Endothelial cell of umbilical vein (primary cell): ENCODE measurements around the gene MROH2A. TPM values are rescaled to one million over a fixed set of nuclear protein-coding genes. Genes with fewer than 3 reads are reported as not detected.

ENCODE experiments used
- BruUV-seq: library from RNA; stranded (reverse); fragments of 400-500 nt; replicated peaks from 2 replicates; lab custom pipeline; 2021; lab: Mats Ljungman, UMichigan
- CTCF ChIA-PET: fragments of 300-600, 350-600 bp; sonication (Branson Sonifier 250); formaldehyde crosslinking; loops from one replicate; lab custom pipeline; 2021; ENCODE audit warnings: antibody characterized with exemption, inconsistent platforms; lab: Charles Lee
- POLR2A ChIA-PET: fragments of 300-600, 350-600 bp; sonication (Branson Sonifier 250); formaldehyde crosslinking; loops from one replicate; lab custom pipeline; 2021; ENCODE audit warnings: antibody characterized with exemption, inconsistent platforms; lab: Charles Lee
- DNase-seq: peaks from one replicate; pipeline ENCODE4 v3.0.0-alpha.2; 2011; ENCODE audit warnings: low read depth, low spot score
- FAIRE-seq: peaks from 2 replicates; lab custom pipeline; 2011; peaks lifted over from hg19 to GRCh38; lab: Jason Lieb, UNC
- H2AFZ ChIP-seq: 2 replicates; pipeline ENCODE4 v1.6.0; 2012; ENCODE audit warnings: low read depth, low read length, control low read depth, inconsistent platforms
- H3K27ac ChIP-seq: 2 replicates; pipeline ENCODE4 v1.5.1; 2011; ENCODE audit warnings: low read depth, mild to moderate bottlenecking, control low read depth, low read length, moderate library complexity; ENCODE audit not compliant: insufficient read depth
- H3K27me3 ChIP-seq, 2 experiments: 2 replicates each; pipeline versions ENCODE4 v1.6.0 to v1.6.1; 2011; ENCODE audit warnings: low read length in 2 of 2, mixed read lengths in 1 of 2; ENCODE audit not compliant: control insufficient read depth in 2 of 2, insufficient read depth in 2 of 2
- H3K36me3 ChIP-seq, 2 experiments: 2 replicates in 1 of 2; 3 replicates in 1 of 2; pipeline ENCODE4 v1.5.1; 2011; ENCODE audit warnings: low read length in 2 of 2, mild to moderate bottlenecking in 1 of 2, moderate library complexity in 1 of 2; ENCODE audit not compliant: control insufficient read depth in 2 of 2, insufficient read depth in 2 of 2; ENCODE audit errors: extremely low read depth in 1 of 2
- H3K4me1 ChIP-seq: 3 replicates; pipeline ENCODE4 v1.5.1; 2011; ENCODE audit warnings: mild to moderate bottlenecking, low read length; ENCODE audit not compliant: control insufficient read depth, insufficient read depth; ENCODE audit errors: extremely low read depth
- H3K4me2 ChIP-seq: 2 replicates; pipeline ENCODE4 v1.6.1; 2011; ENCODE audit warnings: low read length, control low read depth, mixed read lengths; ENCODE audit not compliant: insufficient read depth
- H3K4me3 ChIP-seq, 3 experiments: fragments of 200-600 bp in 1 of 3; sonication (generic), shearing (Covaris generic) in 1 of 3; replicated peaks in 1 of 3; 2 replicates each; pipeline ENCODE4 v1.5.1; 2011 to 2016; ENCODE audit warnings: control low read depth in 3 of 3, low read length in 3 of 3, mild to moderate bottlenecking in 2 of 3, inconsistent platforms in 1 of 3, low read depth in 1 of 3, moderate library complexity in 1 of 3; ENCODE audit not compliant: insufficient read depth in 1 of 3
- H3K79me2 ChIP-seq: 2 replicates; pipeline ENCODE4 v1.6.0; 2012; ENCODE audit warnings: low read length, inconsistent platforms; ENCODE audit not compliant: control insufficient read depth, insufficient read depth
- H3K9ac ChIP-seq: replicated peaks from 2 replicates; pipeline ENCODE3; 2011; ENCODE audit warnings: low read length, control low read depth; ENCODE audit not compliant: insufficient read depth; ENCODE audit errors: extremely low read depth
- H3K9me1 ChIP-seq: replicated peaks from 3 replicates; pipeline ENCODE4 v1.6.0; 2011; ENCODE audit warnings: mild to moderate bottlenecking, low read length; ENCODE audit not compliant: control insufficient read depth, insufficient read depth; ENCODE audit errors: extremely low read depth
- H3K9me3 ChIP-seq: replicated peaks from 2 replicates; pipeline ENCODE4 v1.5.1; 2012; ENCODE audit warnings: low read length, inconsistent platforms; ENCODE audit not compliant: control insufficient read depth, insufficient read depth
- H4K20me1 ChIP-seq: replicated peaks from 2 replicates; pipeline ENCODE3; 2011; ENCODE audit warnings: mild to moderate bottlenecking, low read length; ENCODE audit not compliant: control insufficient read depth, insufficient read depth; ENCODE audit errors: extremely low read depth
- CTCF ChIP-seq, 2 donors: IDR thresholded peaks; 1 replicate in 1 of 2; 2 replicates in 1 of 2; pipeline ENCODE4 v1.5.1; 2011; ENCODE audit warnings: low read length in 2 of 2, mild to moderate bottlenecking in 2 of 2, moderate library complexity in 2 of 2, control low read depth in 1 of 2, inconsistent platforms in 1 of 2, low read depth in 1 of 2; ENCODE audit not compliant: insufficient read depth in 1 of 2; ENCODE audit errors: extremely low read depth in 1 of 2
- EZH2 ChIP-seq: IDR thresholded peaks from 2 replicates; pipeline ENCODE4 v1.6.1; 2012; ENCODE audit warnings: borderline replicate concordance, low read depth, mild to moderate bottlenecking, moderate library complexity, low read length, inconsistent platforms; ENCODE audit not compliant: severe bottlenecking
- FOS ChIP-seq: IDR thresholded peaks from 2 replicates; pipeline ENCODE4 v1.6.1; 2011; ENCODE audit warnings: mild to moderate bottlenecking, low read length, moderate library complexity, borderline replicate concordance; ENCODE audit not compliant: insufficient read depth
- GATA2 ChIP-seq: IDR thresholded peaks from 2 replicates; pipeline ENCODE4 v1.7.0; 2011; ENCODE audit warnings: low read depth, mild to moderate bottlenecking, moderate library complexity, mixed read lengths, low read length; ENCODE audit not compliant: insufficient read length, insufficient read depth
- JUN ChIP-seq: IDR thresholded peaks from 2 replicates; pipeline ENCODE4 v1.6.1; 2011; ENCODE audit warnings: borderline replicate concordance, low read depth; ENCODE audit not compliant: insufficient read length, insufficient read depth
- MAX ChIP-seq: IDR thresholded peaks from 2 replicates; pipeline ENCODE4 v1.6.1; 2011; ENCODE audit not compliant: insufficient read depth, insufficient read length
- MYC ChIP-seq: IDR thresholded peaks from one replicate; pipeline ENCODE4 v1.6.1; 2011; ENCODE audit warnings: mild to moderate bottlenecking, low read depth, low read length
- POLR2A ChIP-seq: IDR thresholded peaks from 2 replicates; pipeline ENCODE4 v1.6.1; 2012; ENCODE audit warnings: low read depth, mild to moderate bottlenecking, control low read depth, low read length
- POLR2AphosphoS5 ChIP-seq: IDR thresholded peaks from 2 replicates; pipeline ENCODE4 v1.6.1; 2012; ENCODE audit warnings: low read depth, mild to moderate bottlenecking, control low read depth, low read length, moderate library complexity; ENCODE audit not compliant: insufficient read depth
- dilution Hi-C: fragments of 300-500 bp; cut with MboI; formaldehyde crosslinking; loops from one replicate; pipeline ENCODE4 v1.15.0; 2019; ENCODE audit warnings: low sequenced_read_pairs; ENCODE audit not compliant: extremely low pct_ligation_motif_present
- intact Hi-C: fragments of 100-400 bp; cut with micrococcal nuclease; formaldehyde crosslinking; loops from one replicate; pipeline ENCODE4 v1.10.0; 2022
- polyA plus RNA-seq, 4 experiments: library from polyadenylated mRNA; depleted of rRNA in 3 of 4; stranded (reverse) in 3 of 4; unstranded in 1 of 4; fragments of >200 nt; gene quantifications; 2 replicates each; pipeline versions ENCODE4 v1.2.1 to v1.2.3, GENCODE V29; 2011 to 2012; ENCODE audit warnings: missing spikeins in 1 of 4
- total RNA-seq: library from RNA; stranded (reverse); gene quantifications from 2 replicates; pipeline ENCODE4 v1.2.3, GENCODE V29; 2021

The MROH2A gene
- total and polyA plus RNA-seq, 2 donors (not counting 3 experiments of a cell fraction or from before 2014, with no cell fraction given) = not detected

- Histone ChIP-seq H3K4me3 (no peak overlapping the region), H2AFZ (no peak overlapping the region), H3K27me3 (no peaks in the 10 kb centered on the region), H3K79me2 (peaks cover 86% of the 10 kb centered on the region), H3K4me2 (no peak overlapping the region), H3K36me3 (peaks cover 4 to 42% of the 10 kb centered on the region in 2 experiments), H3K27ac (no peak overlapping the region), H3K9me3 (no peaks in the 10 kb centered on the region), H3K9me1 (no peaks in the 10 kb centered on the region), H3K9ac (no peak overlapping the region), H4K20me1 (no peaks in the 10 kb centered on the region), H3K4me1 (peaks cover 10% of the 10 kb centered on the region)
- no peak for TF ChIP-seq JUN
- no peak for TF ChIP-seq MAX
- TF ChIP-seq FOS = no peak
- no peak for TF ChIP-seq EZH2
- no peak for TF ChIP-seq MYC
- TF ChIP-seq POLR2AphosphoS5 = no peak
- TF ChIP-seq GATA2 = no peak
- no peak for TF ChIP-seq CTCF (IDR thresholded peaks at IDR 0.05; ENCODE audit: extremely low read depth in 1 of 2, insufficient read depth in 1 of 2, low read depth in 1 of 2, low read length in 2 of 2)
- no peak for TF ChIP-seq POLR2A
- POLR2A ChIA-PET = no interaction called here
- CTCF ChIA-PET = no interaction called here
- FAIRE-seq (no peak), DNase-seq (no peak)
- BruUV-seq = no TSS peak
- dilution Hi-C loops (no loop called here), intact Hi-C loops (no loop called here)
Measured at GRCh38 chr2:233847248-233847898, 69.2 kb downstream of the MROH2A start.
